Superior temporal gyrus (tissue), 1 donor: Measurements from ENCODE around the gene LTBP3.
A peak's percentile ranks its signal among the peaks of the same experiment; 100 is the strongest.

Source experiments
- DNase-seq: peaks from one replicate; pipeline ENCODE4 v3.0.0-alpha.2; 2016; ENCODE audit errors: extremely low spot score

LTBP3 gene

GRCh38 chr11:65585396-65586246 is 27.5 kb upstream of the LTBP3 start:
- no peak for DNase-seq

DNA sequence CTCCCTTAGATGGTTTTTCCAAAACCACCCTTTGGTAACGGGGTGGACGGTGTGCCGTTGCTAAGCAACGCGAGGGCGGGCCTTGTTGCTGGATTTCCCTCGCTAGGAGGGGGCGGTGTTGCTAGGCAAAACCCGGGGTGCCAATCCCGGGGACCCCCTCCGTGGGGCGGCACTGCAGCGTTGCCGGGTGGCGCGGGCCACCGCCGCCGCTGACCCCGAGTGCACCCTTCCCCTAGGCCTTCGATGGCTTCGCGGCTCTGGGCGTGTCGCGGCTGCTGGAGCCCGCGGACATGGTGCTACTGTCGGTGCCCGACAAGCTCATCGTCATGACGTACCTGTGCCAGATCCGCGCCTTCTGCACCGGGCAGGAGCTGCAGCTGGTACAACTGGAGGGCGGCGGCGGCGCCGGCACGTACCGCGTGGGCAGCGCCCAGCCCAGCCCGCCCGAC is 26.6 kb upstream of the LTBP3 start:
- DNase-seq, result peak; percentile 44

DNA sequence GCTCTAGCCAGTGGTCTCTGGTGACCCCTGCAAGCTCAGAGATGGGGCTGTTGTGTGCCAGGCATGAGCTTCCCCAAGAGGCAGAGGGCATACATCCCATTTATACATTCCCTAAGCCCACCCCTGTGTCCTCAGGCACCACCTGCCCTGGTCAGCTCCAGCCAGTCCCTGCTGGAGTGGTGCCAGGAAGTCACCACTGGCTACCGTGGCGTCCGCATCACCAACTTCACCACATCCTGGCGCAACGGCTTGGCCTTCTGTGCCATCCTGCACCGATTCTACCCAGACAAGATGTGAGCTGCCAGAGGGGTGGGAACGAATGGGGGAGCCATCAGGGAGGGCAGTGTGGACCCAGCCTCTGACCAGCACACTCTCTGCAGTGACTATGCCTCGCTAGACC is 25.9 kb upstream of the LTBP3 start:
- DNase-seq, result no peak

DNA sequence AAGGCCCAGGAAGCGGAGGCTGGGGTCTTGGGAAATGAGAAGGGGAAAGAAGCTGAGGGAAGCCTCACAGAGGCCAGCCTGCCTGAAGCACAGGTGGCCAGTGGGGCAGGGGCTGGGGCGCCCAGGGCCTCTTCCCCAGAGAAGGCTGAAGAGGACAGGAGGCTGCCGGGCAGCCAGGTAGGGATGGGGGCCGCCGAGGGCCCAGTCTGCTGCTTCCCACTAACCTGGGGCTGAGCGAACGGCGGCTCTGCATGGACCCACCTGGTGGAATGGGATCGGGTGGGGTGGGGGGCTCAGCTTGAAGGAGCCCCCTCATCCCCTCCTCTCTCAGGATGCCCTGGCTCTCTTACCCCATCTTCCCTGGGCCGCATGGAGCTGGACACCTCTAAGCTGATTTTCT is 25.4 kb upstream of the LTBP3 start:
- DNase-seq, result no peak

GRCh38 chr11:65581928-65582327 is 23.8 kb upstream of the LTBP3 start:
- DNase-seq, result no peak

DNA sequence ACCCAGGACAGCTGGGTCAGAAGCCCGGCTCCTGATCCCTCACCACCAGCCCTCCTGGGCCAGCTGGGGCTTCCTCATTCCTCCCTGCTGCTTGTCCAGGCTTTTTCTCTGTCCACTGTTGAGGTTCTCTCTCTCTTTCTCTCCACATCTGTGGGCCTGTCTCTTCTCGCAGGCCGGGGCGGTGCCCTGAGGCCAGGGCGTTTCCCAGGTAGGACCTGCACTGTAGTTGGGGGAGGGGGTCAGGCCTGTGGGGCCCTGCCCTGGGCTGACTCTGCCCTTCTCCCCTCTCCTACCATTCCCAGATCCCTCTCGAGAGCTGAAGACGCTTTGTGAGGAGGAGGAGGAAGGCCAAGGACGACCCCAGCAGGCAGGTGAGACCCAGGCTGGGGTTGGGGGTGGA is 22.6 kb upstream of the LTBP3 start:
- no peak for DNase-seq

- no peak for DNase-seq
These were observed 22.0 kb upstream of the LTBP3 start for GRCh38 chr11:65580031-65580692.

GRCh38 chr11:65579291-65579690 is 21.1 kb upstream of the LTBP3 start:
- DNase-seq, result no peak

GRCh38 chr11:65578667-65579066 is 20.5 kb upstream of the LTBP3 start:
- DNase-seq, result no peak

GRCh38 chr11:65578134-65578533 is 20.0 kb upstream of the LTBP3 start:
- no peak for DNase-seq

- no peak for DNase-seq
These were observed 19.6 kb upstream of the LTBP3 start for GRCh38 chr11:65577756-65578109.

DNA sequence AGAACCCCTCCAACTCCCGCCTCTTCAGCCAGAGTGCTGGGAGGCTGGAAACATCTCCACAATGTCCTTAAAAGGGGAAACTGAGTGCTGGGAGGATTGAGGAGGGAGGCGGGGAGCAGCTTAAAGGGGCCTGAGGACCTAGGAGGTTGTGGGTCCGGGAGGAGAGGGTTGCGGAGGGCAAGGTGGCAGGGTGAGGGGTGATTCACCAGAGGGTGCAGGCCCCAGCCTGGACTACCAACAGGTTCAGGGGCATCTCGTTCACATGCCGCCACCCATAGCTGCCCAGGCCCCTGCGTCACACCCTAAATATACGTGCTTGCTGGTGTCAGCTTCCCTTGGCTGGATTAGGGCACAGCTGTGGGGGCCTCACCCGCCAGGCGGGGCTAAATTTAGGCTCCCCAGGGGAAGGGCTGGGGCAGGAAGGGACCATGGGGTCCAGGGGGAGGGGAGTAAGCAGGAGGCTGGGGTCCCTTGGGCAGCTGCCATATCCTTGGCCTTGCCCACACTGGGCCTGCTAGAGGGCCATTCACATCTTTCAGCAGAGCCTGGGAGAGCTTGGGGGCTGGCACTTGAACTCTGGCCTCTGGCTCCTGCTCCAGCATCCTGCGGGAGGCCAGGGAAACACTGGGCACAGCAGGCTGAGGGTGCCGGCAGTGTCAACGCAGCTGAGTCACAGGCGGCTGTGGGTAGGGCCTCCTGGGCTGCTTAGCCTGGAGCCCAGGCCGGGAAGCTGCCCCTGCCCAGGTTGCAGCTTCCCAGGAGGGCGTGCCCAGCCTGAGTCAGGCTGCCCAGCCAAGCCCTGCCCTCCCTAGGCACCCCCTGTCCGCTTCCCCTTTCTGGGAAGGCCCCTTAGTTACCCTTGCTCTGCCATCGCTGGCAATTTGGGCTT is 19.0 kb upstream of the LTBP3 start:
- no peak for DNase-seq

GRCh38 chr11:65576232-65576866 is 18.2 kb upstream of the LTBP3 start:
- DNase-seq, result no peak

DNA sequence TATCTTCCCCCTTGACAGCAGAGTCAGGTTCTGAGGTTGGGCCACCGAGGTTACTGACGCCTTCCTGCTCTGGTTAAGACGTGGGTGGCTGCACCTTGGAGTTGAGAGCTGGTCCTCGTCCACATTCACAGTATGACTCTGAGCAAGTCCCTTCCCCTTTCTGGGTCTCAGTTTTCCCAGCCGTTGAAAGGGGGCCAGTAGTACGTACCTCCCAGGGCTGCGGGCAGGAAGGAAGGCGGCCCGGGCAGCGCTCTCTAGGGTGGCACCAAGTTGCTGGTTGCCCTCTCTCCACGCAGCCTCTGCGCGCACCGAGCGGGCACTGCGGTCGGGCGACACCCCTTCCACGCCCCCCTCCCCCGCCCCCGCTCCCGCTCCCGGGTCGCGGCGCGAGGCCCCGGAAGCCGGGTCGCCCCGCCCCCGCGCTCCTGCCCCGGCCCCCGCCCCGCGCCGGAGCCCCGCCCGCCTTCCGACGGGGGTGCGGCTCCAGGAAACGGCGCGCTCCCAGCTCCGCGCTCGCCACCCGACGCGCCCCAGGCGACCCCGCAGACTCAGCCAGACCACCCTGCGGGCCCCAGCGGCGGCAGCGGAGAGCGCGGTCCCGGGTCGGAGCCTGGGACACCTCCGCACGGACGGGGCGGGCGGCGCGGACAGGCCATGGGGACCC is 17.5 kb upstream of the LTBP3 start, which contains the start of gene EHBP1L1:
Gene EHBP1L1 (plus strand): TSS at position 486 of the 664 bp plus-strand sequence. CDS start 250 bp downstream, outside the sequence.
- no peak for DNase-seq

GRCh38 chr11:65574811-65575567 is 16.8 kb upstream of the LTBP3 start:
- DNase-seq, result peak; percentile 18

GRCh38 chr11:65574109-65574810 is 16.1 kb upstream of the LTBP3 start:
- peak; percentile 67 for DNase-seq

GRCh38 chr11:65573391-65574079 is 15.4 kb upstream of the LTBP3 start:
- DNase-seq, result peak; percentile 12

GRCh38 chr11:65572356-65573051 is 14.3 kb upstream of the LTBP3 start, which contains the start of gene FAM89B:
Gene FAM89B (plus strand): TSS chr11:65572538. CDS start chr11:65572670, 132 bp downstream.
- peak; percentile 82 for DNase-seq
